Mesenchymal stem cell (in vitro differentiated cells and primary cell): ENCODE data around the gene FGF3.

Experiments
- DNase-seq: peaks from one replicate; pipeline ENCODE4 v3.0.0-alpha.2; 2013
- H2AFZ ChIP-seq: one replicate; pipeline ENCODE4 v1.6.1; 2013; ENCODE audit warnings: low read depth, mild to moderate bottlenecking, control low read depth, inconsistent platforms, low read length, moderate library complexity
- H2AK5ac ChIP-seq: 2 replicates; pipeline ENCODE4 v1.6.1; 2013; ENCODE audit warnings: low read length, moderate library complexity, mild to moderate bottlenecking, inconsistent platforms; ENCODE audit not compliant: severe bottlenecking
- H2BK120ac ChIP-seq: one replicate; pipeline ENCODE4 v1.6.1; 2013; ENCODE audit warnings: low read depth, mild to moderate bottlenecking, inconsistent platforms, low read length, moderate library complexity
- H2BK12ac ChIP-seq, 2 experiments: one replicate each; pipeline ENCODE4 v1.6.1; 2013; ENCODE audit warnings: inconsistent platforms in 2 of 2, low read length in 2 of 2, mild to moderate bottlenecking in 2 of 2, moderate library complexity in 2 of 2, control low read depth in 1 of 2
- H2BK15ac ChIP-seq: one replicate; pipeline ENCODE4 v1.6.1; 2013; ENCODE audit warnings: mild to moderate bottlenecking, low read depth, inconsistent platforms; ENCODE audit not compliant: poor library complexity, severe bottlenecking
- H2BK5ac ChIP-seq: 2 replicates; pipeline ENCODE4 v1.6.1; 2013; ENCODE audit warnings: low read depth, mild to moderate bottlenecking, low read length, control low read depth, inconsistent platforms; ENCODE audit not compliant: poor library complexity, severe bottlenecking
- H3K14ac ChIP-seq, 2 experiments: one replicate each; pipeline ENCODE4 v1.6.1; 2013; ENCODE audit warnings: inconsistent platforms in 2 of 2, low read length in 2 of 2, control low read depth in 1 of 2, mild to moderate bottlenecking in 1 of 2, moderate library complexity in 1 of 2
- H3K18ac ChIP-seq, 2 experiments: one replicate each; pipeline ENCODE4 v1.6.1; 2013; ENCODE audit warnings: inconsistent platforms in 2 of 2, low read length in 2 of 2, control low read depth in 1 of 2, low read depth in 1 of 2, mild to moderate bottlenecking in 1 of 2
- H3K23ac ChIP-seq, 2 experiments: one replicate each; pipeline ENCODE4 v1.6.1; 2013; ENCODE audit warnings: inconsistent platforms in 2 of 2, low read length in 2 of 2, mild to moderate bottlenecking in 2 of 2, moderate library complexity in 2 of 2, control low read depth in 1 of 2
- H3K27ac ChIP-seq: 2 replicates; pipeline ENCODE4 v1.5.1; 2013; ENCODE audit warnings: mild to moderate bottlenecking, moderate library complexity, low read length, control low read depth, inconsistent platforms; ENCODE audit not compliant: poor library complexity, severe bottlenecking
- H3K27me3 ChIP-seq, 2 experiments: 2 replicates each; pipeline versions ENCODE4 v1.6.1 to v1.7.0; 2013; ENCODE audit warnings: low read length in 2 of 2, mild to moderate bottlenecking in 2 of 2, moderate library complexity in 2 of 2, control low read depth in 1 of 2, inconsistent platforms in 1 of 2; ENCODE audit not compliant: control insufficient read depth in 1 of 2, insufficient read depth in 1 of 2
- H3K36me3 ChIP-seq, 2 experiments: 2 replicates each; pipeline versions ENCODE4 v1.6.1 to v1.7.0; 2013; ENCODE audit warnings: low read length in 2 of 2, control low read depth in 1 of 2, inconsistent platforms in 1 of 2, low read depth in 1 of 2, mild to moderate bottlenecking in 1 of 2; ENCODE audit not compliant: insufficient read depth in 2 of 2, control insufficient read depth in 1 of 2
- H3K4ac ChIP-seq, 2 experiments: one replicate each; pipeline ENCODE4 v1.6.1; 2013; ENCODE audit warnings: inconsistent platforms in 2 of 2, low read length in 2 of 2, mild to moderate bottlenecking in 2 of 2, moderate library complexity in 2 of 2, control low read depth in 1 of 2, low read depth in 1 of 2
- H3K4me1 ChIP-seq: 2 replicates; pipeline ENCODE4 v1.6.1; 2013; ENCODE audit warnings: low read depth, low read length, control low read depth; ENCODE audit not compliant: control insufficient read depth, insufficient read depth
- H3K4me2 ChIP-seq: 2 replicates; pipeline ENCODE4 v1.6.1; 2013; ENCODE audit warnings: low read length, mild to moderate bottlenecking, inconsistent platforms; ENCODE audit not compliant: poor library complexity, severe bottlenecking
- H3K4me3 ChIP-seq, 2 experiments: 2 replicates each; pipeline versions ENCODE4 v1.5.1 to v1.7.0; 2013; ENCODE audit warnings: low read length in 2 of 2, mild to moderate bottlenecking in 2 of 2, control low read depth in 1 of 2, low read depth in 1 of 2; ENCODE audit not compliant: insufficient read depth in 1 of 2
- H3K79me1 ChIP-seq: replicated peaks from 2 replicates; pipeline ENCODE4 v1.6.1; 2013; ENCODE audit warnings: mild to moderate bottlenecking, control low read depth, low read length, inconsistent platforms; ENCODE audit not compliant: poor library complexity, severe bottlenecking
- H3K9ac ChIP-seq: 2 replicates; pipeline ENCODE4 v1.7.0; 2013; ENCODE audit warnings: mild to moderate bottlenecking, low read length, moderate library complexity
- H3K9me3 ChIP-seq: 2 replicates; pipeline ENCODE4 v1.7.0; 2013; ENCODE audit warnings: mild to moderate bottlenecking, low read length; ENCODE audit not compliant: control insufficient read depth
- H4K8ac ChIP-seq: one replicate; pipeline ENCODE4 v1.6.1; 2013; ENCODE audit warnings: inconsistent platforms, mild to moderate bottlenecking, low read length, moderate library complexity
- H4K91ac ChIP-seq: one replicate; pipeline ENCODE4 v1.6.1; 2013; ENCODE audit warnings: mild to moderate bottlenecking, low read length, inconsistent platforms
- whole genome bisulfite sequencing: methylation state at CpG from one replicate; pipeline ENCODE4 v1.1.7; 2013; ENCODE audit warnings: mixed read lengths; 5-methylcytosine and 5-hydroxymethylcytosine counted together

FGF3 gene

DNA sequence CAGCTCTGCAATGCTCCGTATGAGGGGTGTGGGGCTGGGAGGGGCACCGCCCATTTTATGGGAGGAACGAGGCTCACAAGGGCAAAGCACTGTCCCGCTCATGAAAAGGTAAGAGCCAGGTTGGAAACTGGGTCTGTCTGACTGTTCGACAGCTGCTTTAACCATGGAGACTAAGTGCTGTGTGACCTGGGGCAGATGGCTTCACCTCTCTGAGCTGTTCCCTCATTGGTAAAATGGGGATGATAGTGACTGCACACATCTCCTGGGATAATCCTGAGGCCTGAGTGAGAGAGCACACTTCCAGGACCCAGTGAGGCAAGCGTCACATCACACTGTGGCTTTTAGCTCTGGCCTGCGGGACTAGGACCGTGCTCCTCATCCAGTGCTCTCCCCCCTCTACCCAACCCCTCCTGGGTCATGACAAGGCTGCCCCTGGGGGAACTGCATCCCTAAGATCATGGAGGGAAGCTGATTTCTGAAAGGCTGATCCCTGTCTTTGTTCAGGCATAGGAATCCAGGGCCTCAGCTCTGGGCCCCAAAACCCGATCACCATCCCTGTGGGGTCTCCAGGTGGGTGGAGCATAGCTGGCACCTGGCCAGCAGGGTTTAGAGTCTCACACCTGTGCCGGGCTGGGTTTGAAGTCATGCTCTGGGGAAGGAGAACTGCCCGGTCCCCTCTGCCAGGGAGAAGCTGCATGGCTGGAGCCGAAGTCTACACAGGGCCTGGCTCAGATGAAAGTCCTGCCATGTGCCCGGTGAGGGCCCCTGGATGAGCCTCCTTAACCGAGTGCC, 21.3 kb downstream of the FGF3 start:
- H2AFZ ChIP-seq: no peak overlapping the region
- no peak overlapping the region for H3K27ac ChIP-seq
- H2BK12ac ChIP-seq: no peak overlapping the region
- H2AK5ac ChIP-seq: no peak overlapping the region
- H3K14ac ChIP-seq: no peak overlapping the region
- DNase-seq: no peak
- H4K8ac ChIP-seq: no peak overlapping the region
- no peak overlapping the region for H4K91ac ChIP-seq
- H2BK5ac ChIP-seq: no peak overlapping the region
- no peak overlapping the region for H2BK15ac ChIP-seq
- H3K79me1 ChIP-seq: no peaks in the 10 kb centered on the region
- no peak overlapping the region for H3K18ac ChIP-seq
- peaks cover 2% of the 10 kb centered on the region for H3K4me1 ChIP-seq
- no peak overlapping the region for H3K4me3 ChIP-seq
- H3K9ac ChIP-seq: no peak overlapping the region
- H3K9me3 ChIP-seq: peaks cover 4% of the 10 kb centered on the region
- H3K23ac ChIP-seq: no peak overlapping the region
- no peak overlapping the region for H3K4ac ChIP-seq
- no peak overlapping the region for H2BK120ac ChIP-seq
- no peaks in the 10 kb centered on the region for H3K36me3 ChIP-seq
- WGBS: 85% methylated on average over 14 of the region's 14 CpGs
- H3K4me2 ChIP-seq: no peak overlapping the region
- H3K27me3 ChIP-seq: peaks cover 9 to 20% of the 10 kb centered on the region in 2 experiments

DNA sequence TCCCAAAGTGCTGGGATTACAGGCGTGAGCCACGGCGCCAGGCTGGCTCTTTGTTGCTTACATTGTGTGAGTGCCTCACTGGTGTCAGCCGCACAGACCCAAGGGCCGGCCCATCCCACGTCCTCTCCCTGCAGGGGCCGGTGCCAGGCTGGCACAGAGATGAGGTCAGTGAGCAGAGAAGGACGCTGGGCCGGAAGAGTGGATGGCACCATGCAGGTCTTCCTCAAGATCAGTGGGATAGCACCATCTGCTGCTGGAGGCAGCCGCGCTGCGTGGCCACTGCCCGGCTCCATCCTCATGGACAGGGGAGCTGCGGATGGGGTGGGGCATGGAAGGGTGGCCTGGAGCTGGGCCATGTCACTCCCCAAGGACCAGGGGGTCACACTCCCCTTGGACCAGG, 22.1 kb downstream of the FGF3 start:
- Histone ChIP-seq H3K9ac (no peak overlapping the region), H3K27ac (no peak overlapping the region), H3K4me1 (peaks cover 2% of the 10 kb centered on the region), H2BK15ac (no peak overlapping the region), H3K4me2 (no peak overlapping the region), H2BK5ac (no peak overlapping the region), H4K91ac (no peak overlapping the region), H3K18ac (no peak overlapping the region), H2BK120ac (no peak overlapping the region), H3K14ac (peak overlapping the region in 1 of 2 experiments; percentile 26), H3K4ac (no peak overlapping the region), H2AK5ac (no peak overlapping the region), H3K27me3 (peaks cover 2 to 19% of the 10 kb centered on the region in 2 experiments), H4K8ac (no peak overlapping the region), H3K36me3 (no peaks in the 10 kb centered on the region), H3K4me3 (no peak overlapping the region), H3K79me1 (no peaks in the 10 kb centered on the region), H2AFZ (no peak overlapping the region), H3K23ac (no peak overlapping the region), H2BK12ac (no peak overlapping the region), H3K9me3 (peaks cover 4% of the 10 kb centered on the region)
- 72% methylated on average over 13 of the region's 14 CpGs for WGBS
- no peak for DNase-seq

DNA sequence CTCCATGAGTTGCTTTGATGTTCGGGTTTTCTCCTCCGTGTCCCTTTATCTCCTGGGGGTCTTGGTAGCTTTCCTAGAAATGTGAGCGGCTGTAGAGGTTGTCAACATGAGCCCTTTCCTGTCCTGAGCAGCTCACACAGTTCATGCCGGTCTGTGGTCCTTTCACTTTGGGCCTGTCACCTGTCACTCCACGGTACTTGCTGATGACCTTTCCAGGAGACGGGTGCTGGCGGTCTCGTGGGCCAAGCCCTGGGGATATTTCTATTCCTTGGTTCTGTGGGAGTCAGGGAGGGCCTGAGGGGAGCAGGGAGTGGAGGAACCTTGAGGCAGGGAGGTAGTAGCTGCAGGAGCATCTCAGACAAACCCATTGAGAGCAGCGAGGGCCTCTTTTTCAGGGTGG, 23.2 kb downstream of the FGF3 start:
- no peak overlapping the region for H3K9ac ChIP-seq
- no peak overlapping the region for H3K18ac ChIP-seq
- H3K4me2 ChIP-seq: no peak overlapping the region
- H2BK15ac ChIP-seq: no peak overlapping the region
- H2AFZ ChIP-seq: no peak overlapping the region
- H3K4ac ChIP-seq: no peak overlapping the region
- H2BK120ac ChIP-seq: no peak overlapping the region
- H4K8ac ChIP-seq: no peak overlapping the region
- no peak overlapping the region for H2AK5ac ChIP-seq
- H2BK5ac ChIP-seq: no peak overlapping the region
- no peaks in the 10 kb centered on the region for H3K79me1 ChIP-seq
- H3K9me3 ChIP-seq: peaks cover 4% of the 10 kb centered on the region
- no peak overlapping the region for H3K27ac ChIP-seq
- no peak overlapping the region for H2BK12ac ChIP-seq
- no peak for DNase-seq
- no peaks in the 10 kb centered on the region for H3K36me3 ChIP-seq
- H4K91ac ChIP-seq: no peak overlapping the region
- WGBS: 92% methylated on average over 9 of the region's 9 CpGs
- H3K4me3 ChIP-seq: no peak overlapping the region
- peaks cover 4% of the 10 kb centered on the region for H3K4me1 ChIP-seq
- H3K14ac ChIP-seq: no peak overlapping the region
- peaks cover 0 to 11% of the 10 kb centered on the region in 2 experiments for H3K27me3 ChIP-seq
- H3K23ac ChIP-seq: no peak overlapping the region

DNA sequence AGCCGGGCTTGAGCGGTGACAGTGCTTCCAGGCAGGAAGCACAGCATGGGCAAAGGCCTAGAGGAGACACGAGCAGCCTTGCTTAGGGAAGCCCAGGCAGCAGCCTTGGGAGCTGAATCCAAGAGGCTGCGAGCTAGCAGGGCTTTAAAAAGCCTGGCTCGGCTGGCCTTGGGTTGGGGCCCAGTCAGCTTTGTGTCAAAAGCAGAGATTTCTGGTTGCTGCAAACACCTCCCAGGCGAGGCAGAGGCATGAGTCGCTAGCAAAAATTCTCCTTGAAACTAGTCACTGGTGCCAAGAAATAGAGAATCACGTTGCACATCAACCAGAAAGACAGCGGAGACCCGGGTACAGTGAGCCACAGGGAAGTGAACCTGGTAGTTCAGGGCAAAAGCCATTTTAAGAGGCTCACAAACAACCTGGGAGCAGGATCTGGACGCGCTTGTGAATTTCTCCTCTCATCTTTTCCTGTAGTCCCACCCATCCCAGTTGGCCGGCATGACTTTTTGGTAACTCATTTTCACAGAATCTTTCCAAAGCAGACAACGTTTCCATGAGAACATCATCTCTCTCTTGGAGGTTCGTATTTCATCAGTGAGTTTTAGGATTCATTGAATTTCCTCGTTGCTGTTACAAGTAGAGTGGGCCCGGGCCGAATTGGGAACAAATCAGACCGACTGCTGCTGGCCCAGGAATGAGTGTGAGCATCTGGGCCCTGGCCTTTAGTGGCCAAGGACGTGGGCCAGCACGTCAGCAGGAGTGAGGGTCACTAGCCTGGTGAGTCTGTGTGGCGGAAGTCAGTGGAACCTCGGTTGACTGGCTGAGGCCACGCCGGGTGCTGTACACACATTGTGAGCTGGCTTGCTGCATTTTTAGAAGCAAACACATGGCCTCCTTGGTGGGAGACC, 27.7 kb downstream of the FGF3 start:
- no peak overlapping the region for H2BK120ac ChIP-seq
- H3K14ac ChIP-seq: no peak overlapping the region
- H2BK15ac ChIP-seq: no peak overlapping the region
- peak; percentile 51 for DNase-seq
- H2AFZ ChIP-seq: no peak overlapping the region
- peak overlapping the region; percentile 73 for H3K9ac ChIP-seq
- H3K4me3 ChIP-seq: peak overlapping the region in 1 of 2 experiments; percentile 49
- no peaks in the 10 kb centered on the region for H3K79me1 ChIP-seq
- no peaks in the 10 kb centered on the region for H3K9me3 ChIP-seq
- H4K8ac ChIP-seq: no peak overlapping the region
- H2BK12ac ChIP-seq: peak overlapping the region in 1 of 2 experiments; percentile 29
- 76% methylated on average over 25 of the region's 25 CpGs for WGBS
- no peak overlapping the region for H4K91ac ChIP-seq
- peaks cover 12 to 22% of the 10 kb centered on the region in 2 experiments for H3K27me3 ChIP-seq
- peak overlapping the region in 1 of 2 experiments; percentile 5 for H3K23ac ChIP-seq
- no peak overlapping the region for H3K4ac ChIP-seq
- no peak overlapping the region for H2BK5ac ChIP-seq
- H3K18ac ChIP-seq: peak overlapping the region in 1 of 2 experiments; percentile 26
- no peak overlapping the region for H2AK5ac ChIP-seq
- H3K27ac ChIP-seq: no peak overlapping the region
- H3K4me2 ChIP-seq: no peak overlapping the region
- peaks cover 6% of the 10 kb centered on the region for H3K4me1 ChIP-seq
- no peaks in the 10 kb centered on the region for H3K36me3 ChIP-seq
